Measurements from ENCODE around the gene OR5V1.
"Not testable (repeated sequence)": the region's sequence is repeated elsewhere in the genome, so short reads cannot be mapped to it uniquely, and the experiment has no call there.

Gene OR5V1

GRCh38 chr6:29368765-29369164, at the start of gene OR5V1:
Gene OR5V1, minus strand, starts transcription at chr6:29368865. Its CDS starts 12,670 bp downstream, at chr6:29356195.
- DNase-seq = no peak

- no peak for DNase-seq
Observed at GRCh38 chr6:29414588-29414987, 45.9 kb upstream of the OR5V1 start, which contains the start of gene OR12D1. Gene OR12D1, plus strand, starts transcription at chr6:29414928.

GRCh38 chr6:29403801-29404200, 35.1 kb upstream of the OR5V1 start:
- no peak for DNase-seq

- no peak for DNase-seq
Observed at GRCh38 chr6:29399525-29399924, 30.9 kb upstream of the OR5V1 start.

GRCh38 chr6:29395331-29395730, 26.7 kb upstream of the OR5V1 start, which contains the start of gene OR12D2:
Gene OR12D2, plus strand, starts transcription at chr6:29395631. Its CDS starts 1,069 bp downstream, at chr6:29396700.
- DNase-seq = no peak

- DNase-seq = no peak
Observed at GRCh38 chr6:29388533-29388932, 19.9 kb upstream of the OR5V1 start.

GRCh38 chr6:29376003-29376402, 7.3 kb upstream of the OR5V1 start:
- DNase-seq = no peak

GRCh38 chr6:29375191-29375590, 6.5 kb upstream of the OR5V1 start, which contains the start of gene OR12D3:
Gene OR12D3, minus strand, starts transcription at chr6:29375291. Its CDS starts 4 bp downstream, at chr6:29375287.
- no peak for DNase-seq

- DNase-seq = no peak
Observed at GRCh38 chr6:29355603-29356002, 13.1 kb downstream of the OR5V1 start.

- no peak for DNase-seq
Observed at GRCh38 chr6:29354980-29355379, 13.7 kb downstream of the OR5V1 start.

GRCh38 chr6:29349348-29349747, 19.3 kb downstream of the OR5V1 start:
- DNase-seq = not testable (repeated sequence)

- no peak for DNase-seq
Observed at GRCh38 chr6:29345380-29345779, 23.3 kb downstream of the OR5V1 start.

GRCh38 chr6:29336269-29336668, 32.4 kb downstream of the OR5V1 start:
- no peak for DNase-seq

GRCh38 chr6:29332676-29333075, 36.0 kb downstream of the OR5V1 start:
- DNase-seq = no peak

- no peak for DNase-seq
Observed at GRCh38 chr6:29325777-29326176, 42.9 kb downstream of the OR5V1 start.

- DNase-seq = not testable (repeated sequence)
Observed at GRCh38 chr6:29323332-29323731, 45.3 kb downstream of the OR5V1 start.

- no peak for DNase-seq
Observed at GRCh38 chr6:29319931-29320330, 48.7 kb downstream of the OR5V1 start.

All from NCI-H774 (cell line).